GM06990 (cell line): ENCODE data around the gene BRIX1.
"Not testable (repeated sequence)": the region's sequence is repeated elsewhere in the genome, so short reads cannot be mapped to it uniquely, and the experiment has no call there.

Experiments used
- DNase-seq: peaks from one replicate; pipeline ENCODE4 v3.0.0-alpha.2; 2011; ENCODE audit not compliant: insufficient read length; ENCODE audit errors: extremely low read depth
- H3K27me3 ChIP-seq: replicated peaks from 2 replicates; pipeline ENCODE4 v1.6.0; 2011; ENCODE audit warnings: low read length; ENCODE audit not compliant: control insufficient read depth, insufficient read depth
- H3K36me3 ChIP-seq: 2 replicates; pipeline ENCODE4 v1.5.1; 2011; ENCODE audit warnings: low read length; ENCODE audit not compliant: control insufficient read depth, insufficient read depth
- H3K4me3 ChIP-seq: replicated peaks from 2 replicates; pipeline ENCODE4 v1.5.1; 2011; ENCODE audit warnings: low read depth, mild to moderate bottlenecking, control low read depth, low read length
- TF ChIP-seq, protein P1 (sequence below): IDR thresholded peaks from 2 replicates; pipeline ENCODE4 v1.5.1; 2011; ENCODE audit warnings: low read length, control low read depth, mild to moderate bottlenecking, inconsistent platforms; ENCODE audit not compliant: insufficient read depth, poor library complexity, severe bottlenecking

The BRIX1 gene

DNA sequence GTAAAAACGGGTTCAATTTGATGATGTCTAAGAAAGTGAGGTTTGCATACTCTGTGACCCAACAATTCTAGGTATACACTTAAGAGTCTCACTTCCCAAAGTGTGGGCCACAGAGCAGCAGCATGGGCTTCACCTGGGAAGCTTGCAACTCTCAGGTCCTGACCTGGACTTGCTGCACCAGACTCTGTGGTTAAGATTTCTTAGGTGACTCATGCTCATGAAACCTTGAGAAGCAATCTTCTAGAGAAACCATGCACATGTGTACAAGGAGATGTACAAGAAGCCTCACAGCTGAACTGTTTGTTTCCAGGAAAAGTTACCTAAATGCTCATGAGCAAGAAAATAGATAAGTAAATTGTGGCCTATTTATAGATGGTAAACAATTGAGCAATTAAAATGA is 43.8 kb downstream of the BRIX1 start:
- no peaks in the 10 kb centered on the region for H3K27me3 ChIP-seq
- H3K4me3 ChIP-seq, result no peak overlapping the region
- peak; percentile 43 for DNase-seq
- TF ChIP-seq, protein P1, sequence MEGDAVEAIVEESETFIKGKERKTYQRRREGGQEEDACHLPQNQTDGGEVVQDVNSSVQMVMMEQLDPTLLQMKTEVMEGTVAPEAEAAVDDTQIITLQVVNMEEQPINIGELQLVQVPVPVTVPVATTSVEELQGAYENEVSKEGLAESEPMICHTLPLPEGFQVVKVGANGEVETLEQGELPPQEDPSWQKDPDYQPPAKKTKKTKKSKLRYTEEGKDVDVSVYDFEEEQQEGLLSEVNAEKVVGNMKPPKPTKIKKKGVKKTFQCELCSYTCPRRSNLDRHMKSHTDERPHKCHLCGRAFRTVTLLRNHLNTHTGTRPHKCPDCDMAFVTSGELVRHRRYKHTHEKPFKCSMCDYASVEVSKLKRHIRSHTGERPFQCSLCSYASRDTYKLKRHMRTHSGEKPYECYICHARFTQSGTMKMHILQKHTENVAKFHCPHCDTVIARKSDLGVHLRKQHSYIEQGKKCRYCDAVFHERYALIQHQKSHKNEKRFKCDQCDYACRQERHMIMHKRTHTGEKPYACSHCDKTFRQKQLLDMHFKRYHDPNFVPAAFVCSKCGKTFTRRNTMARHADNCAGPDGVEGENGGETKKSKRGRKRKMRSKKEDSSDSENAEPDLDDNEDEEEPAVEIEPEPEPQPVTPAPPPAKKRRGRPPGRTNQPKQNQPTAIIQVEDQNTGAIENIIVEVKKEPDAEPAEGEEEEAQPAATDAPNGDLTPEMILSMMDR, result no peak
- H3K36me3 ChIP-seq, result no peaks in the 10 kb centered on the region; the same call in 1 of the 2 replicates

DNA sequence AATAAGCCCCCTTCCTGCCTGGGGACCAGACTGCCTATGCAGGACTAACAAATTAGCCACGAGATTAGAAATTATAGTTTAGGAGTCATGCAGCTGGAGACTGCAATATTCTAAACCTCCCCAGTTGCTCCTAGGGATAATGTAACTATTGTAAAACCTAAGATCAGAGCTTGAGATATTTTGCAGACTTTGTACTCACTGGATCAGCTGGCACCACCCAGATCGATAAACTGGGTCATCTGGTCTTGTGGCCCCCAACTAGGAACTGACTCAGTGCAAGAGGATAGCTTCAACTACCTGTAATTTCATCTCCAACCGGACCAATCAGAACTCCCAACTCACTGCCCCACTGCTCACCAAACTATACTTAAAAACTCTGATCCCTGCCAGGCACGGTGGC is 52.0 kb downstream of the BRIX1 start:
- DNase-seq, result no peak
- TF ChIP-seq, protein P1, result no peak
- H3K27me3 ChIP-seq, result no peaks in the 10 kb centered on the region
- H3K4me3 ChIP-seq, result no peak overlapping the region
- peaks cover 1% of the 10 kb centered on the region; the same call in 1 of the 2 replicates for H3K36me3 ChIP-seq

DNA sequence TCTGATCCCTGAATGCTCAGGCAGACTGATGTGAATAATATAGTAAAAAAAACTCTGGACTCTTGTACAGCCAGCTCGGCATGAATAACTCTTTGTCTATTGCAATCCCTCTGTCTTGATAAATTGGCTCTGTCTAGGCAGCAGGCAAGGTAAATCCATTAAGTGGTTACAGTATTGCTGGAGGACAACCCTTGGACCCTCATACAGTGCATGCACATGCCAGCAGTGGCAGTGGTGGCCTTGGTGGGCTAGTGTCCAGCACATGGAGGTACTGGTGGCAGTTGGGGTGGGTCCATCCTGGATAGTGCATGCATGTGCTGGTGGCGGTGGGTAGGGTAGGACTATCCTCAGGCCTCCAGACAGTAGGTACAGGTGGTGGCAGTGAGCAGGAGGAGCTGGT is 52.7 kb downstream of the BRIX1 start:
- TF ChIP-seq, protein P1, result no peak
- peaks cover 1% of the 10 kb centered on the region; the same call in 1 of the 2 replicates for H3K36me3 ChIP-seq
- no peak overlapping the region for H3K4me3 ChIP-seq
- DNase-seq, result no peak
- no peaks in the 10 kb centered on the region for H3K27me3 ChIP-seq

DNA sequence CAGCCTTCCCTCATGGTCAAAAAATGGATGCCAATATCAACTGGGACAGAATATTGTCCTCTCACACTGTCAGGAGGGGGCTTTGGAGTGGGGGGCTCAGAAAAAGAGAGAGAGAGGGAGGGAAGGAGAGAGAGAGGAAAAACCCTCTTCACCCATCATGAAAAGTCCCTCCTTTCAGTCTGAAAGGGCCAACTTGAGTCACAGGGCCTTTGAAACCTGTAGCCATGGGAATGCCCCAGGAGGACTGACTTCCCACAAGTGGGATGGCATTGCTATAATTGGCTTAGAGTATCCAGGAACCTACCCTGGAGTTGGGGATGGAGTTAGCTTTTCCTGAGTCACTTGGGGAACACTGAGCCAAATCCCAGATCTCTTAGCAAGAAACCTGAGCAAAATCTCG is 55.0 kb downstream of the BRIX1 start:
- H3K36me3 ChIP-seq, result peaks cover 1% of the 10 kb centered on the region; the same call in 1 of the 2 replicates
- TF ChIP-seq, protein P1, result no peak
- DNase-seq, result no peak
- H3K4me3 ChIP-seq, result no peak overlapping the region
- no peaks in the 10 kb centered on the region for H3K27me3 ChIP-seq

DNA sequence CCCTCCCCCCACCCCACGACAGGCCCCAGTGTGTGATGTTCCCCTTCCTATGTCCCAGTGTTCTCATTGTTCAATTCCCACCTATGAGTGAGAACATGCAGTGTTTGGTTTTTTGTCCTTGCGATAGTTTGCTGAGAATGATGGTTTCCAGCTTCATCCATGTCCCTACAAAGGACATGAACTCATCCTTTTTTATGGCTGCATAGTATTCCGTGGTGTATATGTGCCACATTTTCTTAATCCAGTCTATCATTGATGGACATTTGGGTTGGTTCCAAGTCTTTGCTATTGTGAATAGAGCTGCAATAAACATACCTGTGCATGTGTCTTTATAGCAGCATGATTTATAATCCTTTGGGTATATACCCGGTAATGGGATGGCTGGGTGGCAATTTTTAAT is 56.1 kb downstream of the BRIX1 start:
- H3K36me3 ChIP-seq, DNase-seq, H3K4me3 ChIP-seq, H3K27me3 ChIP-seq: not testable (repeated sequence)
